ENCODE data around the gene RAB11A.
"Not testable (repeated sequence)": the region's sequence is repeated elsewhere in the genome, so short reads cannot be mapped to it uniquely, and the experiment has no call there.

DNA sequence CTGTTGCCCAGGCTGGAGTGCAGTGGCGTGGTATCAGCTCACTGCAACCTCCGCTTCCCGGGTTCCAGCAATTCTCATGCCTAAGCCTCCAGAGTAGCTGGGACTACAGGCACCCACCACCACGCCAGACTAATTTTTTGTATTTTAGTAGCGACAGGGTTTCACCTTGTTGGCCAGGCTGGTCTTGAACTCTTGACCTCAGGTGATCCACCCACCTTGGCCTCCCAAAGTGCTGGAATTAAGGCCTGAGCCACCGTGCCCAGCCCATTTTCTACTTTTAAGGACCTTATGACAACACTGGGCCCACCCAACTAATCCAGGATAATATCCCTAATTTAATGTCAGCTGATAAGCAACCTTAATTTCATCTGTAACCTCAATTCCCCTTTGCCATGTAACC lies 1.4 kb upstream of the RAB11A start:
- not testable (repeated sequence) for TF ChIP-seq CTCF (IDR thresholded peaks at IDR 0.05); POLR2AphosphoS5 (IDR thresholded peaks at IDR 0.05; ENCODE audit: insufficient read depth in 1 of 2, low read depth in 1 of 2); POLR2A (IDR thresholded peaks at IDR 0.05)
